Smooth muscle cell (in vitro differentiated cells): ENCODE results near the gene MNX1. TPM values are rescaled to one million over a fixed set of nuclear protein-coding genes. Genes with fewer than 3 reads are reported as not detected.

ENCODE experiments used
- DNase-seq: peaks from one replicate; lab custom pipeline; 2025; ENCODE audit not compliant: unreplicated experiment; lab: John Stamatoyannopoulos, UW
- H2AFZ ChIP-seq: fragments of 200-600 bp; sonication (generic); 2 replicates; pipeline ENCODE4 v1.6.0; 2016; ENCODE audit warnings: antibody characterized with exemption, low read depth, mild to moderate bottlenecking
- H3F3A ChIP-seq: fragments of 200-600 bp; sonication (generic); 2 replicates; pipeline ENCODE4 v1.6.0; 2017; ENCODE audit warnings: antibody characterized with exemption, low read depth
- H3K27ac ChIP-seq: fragments of 200-600 bp; sonication (generic); 2 replicates; pipeline ENCODE4 v1.5.1; 2016; ENCODE audit warnings: low read depth, mild to moderate bottlenecking
- H3K27me3 ChIP-seq: fragments of 200-600 bp; sonication (generic); 2 replicates; pipeline ENCODE4 v1.6.1; 2016; ENCODE audit warnings: low read depth, mild to moderate bottlenecking
- H3K36me3 ChIP-seq: fragments of 200-600 bp; sonication (generic); 2 replicates; pipeline ENCODE4 v1.5.1; 2016; ENCODE audit warnings: low read depth
- H3K4me1 ChIP-seq: fragments of 200-600 bp; sonication (generic); 2 replicates; pipeline ENCODE4 v1.5.1; 2016; ENCODE audit warnings: low read depth
- H3K4me2 ChIP-seq: fragments of 200-600 bp; sonication (generic); 2 replicates; pipeline ENCODE4 v1.6.0; 2016; ENCODE audit warnings: mild to moderate bottlenecking
- H3K4me3 ChIP-seq: fragments of 200-600 bp; sonication (generic); 2 replicates; pipeline ENCODE4 v1.5.1; 2016; ENCODE audit warnings: mild to moderate bottlenecking
- H3K79me2 ChIP-seq: fragments of 200-600 bp; sonication (generic); 2 replicates; pipeline ENCODE4 v1.6.0; 2016; ENCODE audit warnings: low read depth, mild to moderate bottlenecking
- H3K9ac ChIP-seq: fragments of 200-600 bp; sonication (generic); 2 replicates; pipeline ENCODE4 v1.6.0; 2016; ENCODE audit warnings: low read depth
- H3K9me3 ChIP-seq: fragments of 200-600 bp; sonication (generic); replicated peaks from 2 replicates; pipeline ENCODE4 v1.5.1; 2016; ENCODE audit warnings: low read depth
- H4K20me1 ChIP-seq: fragments of 200-600 bp; sonication (generic); 2 replicates; pipeline ENCODE4 v1.6.0; 2016; ENCODE audit warnings: low read depth
- CTCF ChIP-seq: fragments of 200-600 bp; sonication (generic); IDR thresholded peaks from 2 replicates; pipeline ENCODE4 v1.5.1; 2017; ENCODE audit warnings: borderline replicate concordance, mild to moderate bottlenecking, antibody characterized with exemption; ENCODE audit not compliant: insufficient read depth, poor library complexity, severe bottlenecking
- WGBS: methylation state at CpG from one replicate; pipeline ENCODE4 v1.1.7; 2016; ENCODE audit warnings: low lambda C conversion rate; 5-methylcytosine and 5-hydroxymethylcytosine counted together
- polyA plus RNA-seq: library from polyadenylated mRNA; unstranded; fragments of >200 nt; fragmentation: Nextera tagmentation; extraction: Ambion mirVana; gene quantifications from 2 replicates; pipeline ENCODE4 v1.2.1, GENCODE V29; 2016
- total RNA-seq: library from RNA; depleted of rRNA; stranded (reverse); fragments of >200 nt; gene quantifications from 2 replicates; pipeline ENCODE4 v1.2.3, GENCODE V29; 2014

Gene MNX1
- total and polyA plus RNA-seq, 2 experiments from 2014 or later: not detected

GRCh38 chr7:157006829-157007469, 3.5 kb downstream of the MNX1 start:
- 18% methylated on average over 7 of the region's 7 CpGs for WGBS
- Histone ChIP-seq H3K27ac (no peak overlapping the region), H3K9me3 (no peaks in the 10 kb centered on the region), H2AFZ (no peak overlapping the region), H3K27me3 (peaks cover 97% of the 10 kb centered on the region), H3K4me3 (no peak overlapping the region), H3K9ac (no peak overlapping the region), H3K4me2 (no peak overlapping the region), H3F3A (no peaks in the 10 kb centered on the region), H3K36me3 (no peaks in the 10 kb centered on the region), H3K4me1 (peaks cover 16% of the 10 kb centered on the region), H4K20me1 (peaks cover 10% of the 10 kb centered on the region), H3K79me2 (no peaks in the 10 kb centered on the region)
- no peak for DNase-seq
- TF ChIP-seq CTCF: no peak

- no peak overlapping the region for H2AFZ ChIP-seq
- DNase-seq: no peak
- H3K4me3 ChIP-seq: no peak overlapping the region
- peaks cover 16% of the 10 kb centered on the region for H3K4me1 ChIP-seq
- no peaks in the 10 kb centered on the region for H3K79me2 ChIP-seq
- H3K36me3 ChIP-seq: no peaks in the 10 kb centered on the region
- H3K27me3 ChIP-seq: peaks cover 97% of the 10 kb centered on the region
- H3K4me2 ChIP-seq: no peak overlapping the region
- no peak overlapping the region for H3K9ac ChIP-seq
- no peaks in the 10 kb centered on the region for H3F3A ChIP-seq
- H3K27ac ChIP-seq: no peak overlapping the region
- 4% methylated on average over 39 of the region's 39 CpGs for WGBS
- no peaks in the 10 kb centered on the region for H3K9me3 ChIP-seq
- peaks cover 12% of the 10 kb centered on the region for H4K20me1 ChIP-seq
- no peak for TF ChIP-seq CTCF
Measured at GRCh38 chr7:157006205-157006747, 4.2 kb downstream of the MNX1 start.

GRCh38 chr7:157005456-157006204, 4.8 kb downstream of the MNX1 start:
- DNase-seq: no peak
- peaks cover 97% of the 10 kb centered on the region for H3K27me3 ChIP-seq

More at GRCh38 chr7:157005456-157006204, 4.8 kb downstream of the MNX1 start:
- Histone ChIP-seq H3F3A (no peaks in the 10 kb centered on the region), H3K27ac (no peak overlapping the region), H3K9ac (no peak overlapping the region), H3K36me3 (no peaks in the 10 kb centered on the region), H3K9me3 (no peaks in the 10 kb centered on the region), H3K4me3 (no peak overlapping the region), H4K20me1 (peaks cover 12% of the 10 kb centered on the region), H3K79me2 (no peaks in the 10 kb centered on the region), H2AFZ (no peak overlapping the region), H3K4me2 (peak overlapping the region; percentile 31), H3K4me1 (peaks cover 19% of the 10 kb centered on the region)
- no peak for TF ChIP-seq CTCF
- WGBS: 1% methylated on average over 58 of the region's 77 CpGs
